H4 (cell line): ENCODE results near the gene SHC3. TPM values are rescaled to one million over a fixed set of nuclear protein-coding genes. Genes with fewer than 3 reads are reported as not detected.
"Not testable (repeated sequence)": the region's sequence is repeated elsewhere in the genome, so short reads cannot be mapped to it uniquely, and the experiment has no call there.

Experiments
- DNase-seq: peaks from one replicate; pipeline ENCODE4 v3.0.0-alpha.2; 2015; ENCODE audit warnings: low spot score
- total RNA-seq: library from RNA; depleted of rRNA; stranded (reverse); fragments of >200 nt; shearing (Covaris generic); gene quantifications from 2 replicates; pipeline ENCODE4 v1.2.3, GENCODE V29; 2014; rRNA removed

The SHC3 gene
- total RNA-seq: 0.02 and 1.0 TPM in 2 replicates

- no peak for DNase-seq
Observed at GRCh38 chr9:89177944-89178829, at the start of gene SHC3. TSS of gene SHC3 (minus strand) at chr9:89178818. CDS start at chr9:89178460, 358 bp downstream.

- no peak for DNase-seq
Observed at GRCh38 chr9:89225991-89226471, 47.4 kb upstream of the SHC3 start.

- DNase-seq: no peak
Observed at GRCh38 chr9:89225587-89225986, 47.0 kb upstream of the SHC3 start.

GRCh38 chr9:89225036-89225435, 46.4 kb upstream of the SHC3 start:
- no peak for DNase-seq

GRCh38 chr9:89224633-89225032, 46.0 kb upstream of the SHC3 start:
- DNase-seq: no peak

- no peak for DNase-seq
Observed at GRCh38 chr9:89223396-89223977, 44.9 kb upstream of the SHC3 start.

GRCh38 chr9:89219637-89220036, 41.0 kb upstream of the SHC3 start:
- DNase-seq: no peak

- no peak for DNase-seq
Observed at GRCh38 chr9:89218040-89218928, 39.7 kb upstream of the SHC3 start.

GRCh38 chr9:89215342-89215741, 36.7 kb upstream of the SHC3 start:
- DNase-seq: no peak

GRCh38 chr9:89213396-89213880, 34.8 kb upstream of the SHC3 start:
- DNase-seq: no peak

GRCh38 chr9:89212171-89212570, 33.6 kb upstream of the SHC3 start:
- DNase-seq: no peak

GRCh38 chr9:89209311-89209710, 30.7 kb upstream of the SHC3 start:
- not testable (repeated sequence) for DNase-seq

- no peak for DNase-seq
Observed at GRCh38 chr9:89207026-89207425, 28.4 kb upstream of the SHC3 start.

GRCh38 chr9:89204801-89205200, 26.2 kb upstream of the SHC3 start:
- no peak for DNase-seq

GRCh38 chr9:89195131-89195797, 16.6 kb upstream of the SHC3 start:
- DNase-seq: no peak

- DNase-seq: no peak
Observed at GRCh38 chr9:89194421-89195130, 16.0 kb upstream of the SHC3 start.

GRCh38 chr9:89191004-89191403, 12.4 kb upstream of the SHC3 start:
- no peak for DNase-seq

- DNase-seq: no peak
Observed at GRCh38 chr9:89189215-89189614, 10.6 kb upstream of the SHC3 start.

GRCh38 chr9:89187950-89188349, 9.3 kb upstream of the SHC3 start:
- no peak for DNase-seq

GRCh38 chr9:89187541-89187940, 8.9 kb upstream of the SHC3 start:
- DNase-seq: no peak

- no peak for DNase-seq
Observed at GRCh38 chr9:89186960-89187359, 8.3 kb upstream of the SHC3 start.
